Activated T-helper 2 cell treated with anti-CD3 and anti-CD28 coated beads, Interferon-gamma antibody, Interleukin-2, Interleukin-4, amounts not matched to agents 10 μg/mL and 5 μg/mL and 100 μg/mL, durations not matched to agents 14 hours and 24 hours and 36 hours (primary cell): ENCODE measurements around the gene S1PR3. TPM values are rescaled to one million over a fixed set of nuclear protein-coding genes. Genes with fewer than 3 reads are reported as not detected.

Experiments used
- DNase-seq: peaks from one replicate; pipeline ENCODE4 v3.0.0; 2021; ENCODE audit warnings: low spot score
- H3K27ac Mint-ChIP-seq: one replicate; pipeline ENCODE4 v1.8.0; 2021; ENCODE audit warnings: mixed read lengths
- H3K27me3 Mint-ChIP-seq: one replicate; pipeline ENCODE4 v1.8.0; 2021; ENCODE audit warnings: low read depth, mixed read lengths
- H3K36me3 Mint-ChIP-seq: one replicate; pipeline ENCODE4 v1.8.0; 2021; ENCODE audit warnings: low read depth, mixed read lengths
- H3K4me1 Mint-ChIP-seq: one replicate; pipeline ENCODE4 v1.8.0; 2021; ENCODE audit warnings: low read depth, mixed read lengths
- H3K4me3 Mint-ChIP-seq: one replicate; pipeline ENCODE4 v1.8.0; 2021; ENCODE audit warnings: low read depth, mild to moderate bottlenecking, moderate library complexity, mixed read lengths
- H3K9me3 Mint-ChIP-seq: one replicate; pipeline ENCODE4 v1.8.0; 2021; ENCODE audit warnings: mixed read lengths
- intact Hi-C: fragments of 100-400 bp; cut with micrococcal nuclease; formaldehyde crosslinking; loops from one replicate; pipeline ENCODE4 v1.15.1; 2023
- total RNA-seq: library from RNA; stranded (reverse); gene quantifications from 2 replicates; pipeline ENCODE4 v1.2.3, GENCODE V29; 2022

Gene S1PR3
- total RNA-seq, 1 donor from 2014 or later = 7.1 TPM

DNA sequence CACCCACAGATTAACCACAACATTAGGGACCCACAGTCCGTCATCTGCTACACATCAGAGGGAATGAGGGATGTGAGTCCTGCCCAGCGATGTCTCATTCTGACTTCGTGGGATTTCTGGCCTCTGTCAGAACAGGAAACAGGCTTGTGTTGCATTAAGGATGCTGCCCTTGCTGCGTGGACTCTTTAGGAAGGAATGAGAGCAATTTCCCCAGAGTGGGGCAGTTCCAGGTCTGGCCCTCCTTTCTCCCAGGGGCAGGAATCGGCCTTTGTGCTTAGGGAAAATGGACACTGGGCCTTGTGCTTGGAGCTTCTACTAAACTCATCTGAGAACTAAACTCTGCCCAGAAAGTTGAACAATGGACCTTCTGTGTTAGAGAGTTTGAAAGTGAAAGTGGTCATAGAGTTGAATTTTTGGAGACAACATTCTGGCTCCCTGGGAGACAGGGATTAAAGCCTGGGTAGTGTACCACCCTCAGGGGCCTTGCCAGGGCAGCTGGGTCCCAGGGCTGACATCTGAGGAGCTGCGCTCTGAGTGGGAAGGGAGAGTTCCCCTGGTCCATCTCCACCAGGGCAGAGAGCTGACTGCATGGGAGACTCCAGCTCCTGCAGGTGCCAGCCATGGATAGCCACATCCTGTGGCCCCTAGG, 37.8 kb upstream of the S1PR3 start:
- no peaks in the 10 kb centered on the region for H3K9me3 Mint-ChIP-seq
- H3K4me1 Mint-ChIP-seq = peaks cover 40% of the 10 kb centered on the region
- no peak overlapping the region for H3K27ac Mint-ChIP-seq
- H3K27me3 Mint-ChIP-seq = peaks cover 18% of the 10 kb centered on the region
- intact Hi-C loops = loop anchor here (2.0 to 10.0 kb wide), 2 partner anchors 35 to 119 kb away; no protein-coding TSS in a partner anchor
- H3K4me3 Mint-ChIP-seq = no peak overlapping the region
- DNase-seq = no peak
- no peaks in the 10 kb centered on the region for H3K36me3 Mint-ChIP-seq

GRCh38 chr9:88954066-88954465, 37.2 kb upstream of the S1PR3 start:
- H3K27me3 Mint-ChIP-seq = peaks cover 18% of the 10 kb centered on the region
- no peak overlapping the region for H3K27ac Mint-ChIP-seq
- no peak for DNase-seq
- intact Hi-C loops = loop anchor here (2.0 to 10.0 kb wide), 2 partner anchors 35 to 119 kb away; no protein-coding TSS in a partner anchor
- no peaks in the 10 kb centered on the region for H3K36me3 Mint-ChIP-seq
- H3K4me3 Mint-ChIP-seq = no peak overlapping the region
- H3K9me3 Mint-ChIP-seq = no peaks in the 10 kb centered on the region
- H3K4me1 Mint-ChIP-seq = peaks cover 38% of the 10 kb centered on the region

GRCh38 chr9:88957526-88957925, 33.7 kb upstream of the S1PR3 start:
- Mint-ChIP-seq H3K27me3 (peaks cover 36% of the 10 kb centered on the region), H3K36me3 (no peaks in the 10 kb centered on the region), H3K27ac (no peak overlapping the region), H3K4me1 (peaks cover 19% of the 10 kb centered on the region), H3K9me3 (no peaks in the 10 kb centered on the region), H3K4me3 (no peak overlapping the region)
- no peak for DNase-seq
- intact Hi-C loops = loop anchor here (10.0 kb wide), 1 partner anchor 123 kb away; no protein-coding TSS in a partner anchor

DNA sequence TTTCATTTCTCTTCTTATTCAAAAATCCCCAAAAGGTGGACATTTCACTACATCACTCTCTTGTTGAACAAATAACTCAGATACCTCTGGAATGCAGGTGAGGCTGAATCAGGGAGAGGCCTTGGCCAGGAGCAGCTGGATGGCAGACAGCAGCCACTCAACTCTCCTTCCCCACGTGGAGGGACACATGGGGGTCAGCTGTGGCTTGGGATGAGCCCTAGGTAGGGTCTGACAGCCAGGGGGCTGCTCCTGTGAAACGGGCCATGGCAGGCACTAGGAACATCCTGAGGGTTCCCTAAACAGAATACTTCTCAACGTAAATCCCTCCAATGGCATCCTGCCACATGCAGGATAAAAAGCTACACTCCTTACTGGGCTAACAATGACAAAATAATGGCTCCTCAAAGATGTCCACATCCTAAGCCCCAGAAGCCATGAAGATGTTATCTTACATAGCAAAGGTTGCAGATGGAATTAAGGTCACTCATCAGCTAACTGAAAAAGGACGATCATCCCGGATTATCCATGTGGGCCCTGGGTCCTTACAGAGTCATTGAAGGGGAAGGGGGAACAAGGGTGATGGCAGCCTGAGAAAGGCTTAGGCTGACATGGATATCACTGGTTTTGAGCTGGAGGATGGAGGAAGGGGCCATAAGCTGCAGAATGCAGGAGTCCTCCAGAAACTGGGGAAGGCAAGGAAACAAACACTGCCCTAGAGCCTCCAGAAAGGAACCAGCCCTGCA, 31.4 kb upstream of the S1PR3 start:
- no peak overlapping the region for H3K4me3 Mint-ChIP-seq
- DNase-seq = no peak
- no peaks in the 10 kb centered on the region for H3K9me3 Mint-ChIP-seq
- peaks cover 48% of the 10 kb centered on the region for H3K27me3 Mint-ChIP-seq
- H3K4me1 Mint-ChIP-seq = peaks cover 3% of the 10 kb centered on the region
- intact Hi-C loops = loop anchor here (10.0 kb wide), 1 partner anchor 125 kb away; no protein-coding TSS in a partner anchor
- no peak overlapping the region for H3K27ac Mint-ChIP-seq
- H3K36me3 Mint-ChIP-seq = no peaks in the 10 kb centered on the region

- DNase-seq = no peak
- Mint-ChIP-seq H3K4me1 (peaks cover 3% of the 10 kb centered on the region), H3K27ac (no peak overlapping the region), H3K9me3 (no peaks in the 10 kb centered on the region), H3K27me3 (peaks cover 47% of the 10 kb centered on the region), H3K4me3 (no peak overlapping the region), H3K36me3 (no peaks in the 10 kb centered on the region)
- intact Hi-C loops = no loop called here
These were observed 30.6 kb upstream of the S1PR3 start for GRCh38 chr9:88960632-88961031.

DNA sequence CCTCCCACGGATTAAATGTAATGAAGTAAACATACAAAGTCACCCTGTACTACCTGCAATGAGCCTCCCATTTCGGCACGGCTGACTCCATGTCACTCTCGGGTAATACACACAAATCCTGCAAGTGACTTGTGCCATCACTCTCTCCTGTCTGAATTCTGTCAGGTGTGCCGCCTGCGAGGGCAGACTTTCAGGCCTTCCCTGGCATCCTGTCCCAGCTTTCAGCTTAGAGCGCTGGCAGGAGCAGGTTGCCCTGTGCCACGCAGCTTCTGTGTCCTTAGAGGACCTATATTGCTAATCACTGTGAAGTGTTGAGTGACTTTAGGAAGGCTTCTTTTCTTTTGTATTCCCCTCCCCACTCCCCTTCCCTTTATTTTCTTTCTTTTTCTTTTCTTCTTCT, 25.8 kb upstream of the S1PR3 start:
- intact Hi-C loops = no loop called here
- H3K9me3 Mint-ChIP-seq = no peaks in the 10 kb centered on the region
- no peak for DNase-seq
- peaks cover 37% of the 10 kb centered on the region for H3K27me3 Mint-ChIP-seq
- H3K27ac Mint-ChIP-seq = no peak overlapping the region
- H3K4me1 Mint-ChIP-seq = peaks cover 3% of the 10 kb centered on the region
- no peaks in the 10 kb centered on the region for H3K36me3 Mint-ChIP-seq
- H3K4me3 Mint-ChIP-seq = no peak overlapping the region

GRCh38 chr9:88966894-88967676, 24.2 kb upstream of the S1PR3 start:
- DNase-seq = no peak
- peaks cover 25% of the 10 kb centered on the region for H3K27me3 Mint-ChIP-seq
- intact Hi-C loops = no loop called here
- no peak overlapping the region for H3K27ac Mint-ChIP-seq
- peaks cover 3% of the 10 kb centered on the region for H3K4me1 Mint-ChIP-seq
- no peaks in the 10 kb centered on the region for H3K36me3 Mint-ChIP-seq
- H3K4me3 Mint-ChIP-seq = no peak overlapping the region
- no peaks in the 10 kb centered on the region for H3K9me3 Mint-ChIP-seq

DNA sequence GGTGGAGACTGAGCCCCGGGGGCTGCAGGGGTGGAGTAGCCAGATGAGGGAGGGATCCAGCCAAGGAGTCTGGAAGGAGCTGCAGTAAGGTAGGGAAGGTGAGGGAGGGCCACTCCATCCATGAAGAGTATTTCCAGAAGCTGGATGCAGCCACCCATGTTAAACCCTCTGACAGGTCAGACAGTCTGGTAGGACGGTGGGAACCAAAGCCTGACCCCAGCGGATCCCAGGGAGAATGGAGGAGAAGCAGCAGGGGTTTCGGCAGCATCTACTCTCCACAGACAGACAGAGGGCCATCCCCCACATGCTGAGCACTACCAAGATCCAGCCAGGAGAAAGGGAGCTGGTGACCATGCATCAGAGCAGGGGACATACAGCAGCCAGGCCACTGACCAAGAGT, 22.5 kb upstream of the S1PR3 start:
- Mint-ChIP-seq H3K27ac (no peak overlapping the region), H3K4me3 (no peak overlapping the region), H3K36me3 (no peaks in the 10 kb centered on the region), H3K9me3 (no peaks in the 10 kb centered on the region), H3K4me1 (no peaks in the 10 kb centered on the region), H3K27me3 (peaks cover 17% of the 10 kb centered on the region)
- no peak for DNase-seq
- intact Hi-C loops = no loop called here

DNA sequence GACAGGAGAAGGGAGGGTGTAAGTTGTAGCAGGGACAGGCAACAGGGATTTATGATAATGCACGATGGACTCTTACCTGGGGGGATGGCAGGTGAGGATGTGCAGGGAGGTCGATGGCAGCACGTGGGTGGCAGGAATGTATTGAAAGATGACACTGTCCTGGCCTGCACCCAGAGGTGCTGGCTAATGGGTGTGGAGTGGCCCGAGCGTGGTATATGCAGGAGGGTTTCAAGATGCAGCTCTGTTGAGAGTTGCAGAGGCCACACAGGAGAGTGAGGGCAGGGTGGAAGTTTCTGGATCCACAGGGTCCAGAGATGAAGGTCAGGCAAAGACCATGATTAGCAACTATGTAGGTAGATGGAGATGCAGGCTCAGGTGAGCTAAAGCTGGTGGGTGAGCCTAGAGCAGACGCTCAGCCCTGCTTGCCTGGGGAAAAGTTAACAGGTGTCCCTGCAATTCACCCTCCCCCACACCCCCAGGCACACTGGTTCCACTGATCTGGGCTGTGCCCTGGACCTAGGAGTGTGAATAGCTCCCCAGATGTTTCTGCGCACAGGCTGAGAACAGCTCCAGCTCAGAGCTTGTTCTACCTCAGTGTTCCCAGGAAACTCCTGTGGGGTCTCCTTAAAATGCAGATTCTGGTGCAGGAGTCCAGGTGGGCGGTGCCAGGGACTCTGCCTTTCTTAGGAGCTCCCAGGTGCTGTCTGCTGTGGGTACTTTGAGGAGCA, 21.5 kb upstream of the S1PR3 start:
- no peaks in the 10 kb centered on the region for H3K9me3 Mint-ChIP-seq
- no peak overlapping the region for H3K4me3 Mint-ChIP-seq
- H3K36me3 Mint-ChIP-seq = no peaks in the 10 kb centered on the region
- H3K27me3 Mint-ChIP-seq = peaks cover 13% of the 10 kb centered on the region
- no peaks in the 10 kb centered on the region for H3K4me1 Mint-ChIP-seq
- H3K27ac Mint-ChIP-seq = no peak overlapping the region
- intact Hi-C loops = no loop called here
- no peak for DNase-seq

DNA sequence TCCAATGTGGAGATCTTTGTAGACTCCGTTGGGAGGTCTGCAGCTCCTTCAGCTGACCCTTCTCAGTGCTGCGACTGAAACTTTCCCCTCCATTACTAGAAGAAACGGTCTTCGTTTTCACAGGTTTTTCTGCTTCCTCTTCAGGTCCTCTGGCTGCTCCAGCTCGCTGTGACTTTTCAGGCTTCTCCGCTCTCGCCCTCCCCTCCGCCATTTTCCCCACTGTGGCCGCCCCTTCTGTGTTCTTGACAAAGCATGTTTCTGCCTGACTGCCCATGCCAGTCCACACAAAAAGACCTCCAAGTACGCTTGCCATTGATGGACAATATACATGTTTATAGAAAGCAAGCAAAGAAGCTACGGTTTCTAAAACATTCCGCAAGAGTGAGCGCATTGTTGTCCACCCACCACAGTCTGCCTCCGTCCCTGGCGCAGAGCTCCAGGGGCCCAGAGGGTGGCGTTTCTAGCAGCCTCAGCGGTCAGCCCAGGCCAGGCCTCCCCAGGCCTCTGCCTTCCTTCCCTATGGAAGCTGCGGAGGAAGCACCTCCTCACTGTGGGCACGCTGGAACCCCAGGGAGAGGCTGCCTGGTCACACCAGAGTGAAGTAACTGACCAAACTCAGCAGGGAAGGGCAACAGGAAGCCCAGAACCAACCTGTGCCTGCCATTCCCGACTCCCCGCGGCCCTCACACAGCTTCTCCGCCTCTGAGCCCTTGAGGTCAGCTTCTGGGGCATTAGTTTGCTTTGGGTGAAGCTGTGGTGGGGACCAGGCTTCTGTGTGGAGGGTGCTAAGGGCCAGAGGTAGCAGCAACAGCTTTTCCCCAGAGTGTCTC, 19.9 kb upstream of the S1PR3 start:
- Mint-ChIP-seq H3K4me1 (peaks cover 4% of the 10 kb centered on the region), H3K27ac (no peak overlapping the region), H3K4me3 (no peak overlapping the region), H3K27me3 (peaks cover 11% of the 10 kb centered on the region), H3K9me3 (no peaks in the 10 kb centered on the region), H3K36me3 (no peaks in the 10 kb centered on the region)
- intact Hi-C loops = no loop called here
- no peak for DNase-seq

GRCh38 chr9:88972401-88972800, 18.9 kb upstream of the S1PR3 start:
- H3K36me3 Mint-ChIP-seq = no peaks in the 10 kb centered on the region
- DNase-seq = no peak
- intact Hi-C loops = no loop called here
- peaks cover 14% of the 10 kb centered on the region for H3K4me1 Mint-ChIP-seq
- no peak overlapping the region for H3K27ac Mint-ChIP-seq
- H3K27me3 Mint-ChIP-seq = peaks cover 11% of the 10 kb centered on the region
- H3K4me3 Mint-ChIP-seq = no peak overlapping the region
- no peaks in the 10 kb centered on the region for H3K9me3 Mint-ChIP-seq
